GM20431 (cell line): ENCODE results near the gene FOXK1.

ENCODE experiments used
- in situ Hi-C: fragments of 300-500 bp; cut with MseI, MboI; formaldehyde crosslinking; loops from one replicate; pipeline ENCODE4 v1.15.0; 2020; ENCODE audit warnings: low sequenced_read_pairs; ENCODE audit not compliant: unreplicated experiment

The FOXK1 gene

DNA sequence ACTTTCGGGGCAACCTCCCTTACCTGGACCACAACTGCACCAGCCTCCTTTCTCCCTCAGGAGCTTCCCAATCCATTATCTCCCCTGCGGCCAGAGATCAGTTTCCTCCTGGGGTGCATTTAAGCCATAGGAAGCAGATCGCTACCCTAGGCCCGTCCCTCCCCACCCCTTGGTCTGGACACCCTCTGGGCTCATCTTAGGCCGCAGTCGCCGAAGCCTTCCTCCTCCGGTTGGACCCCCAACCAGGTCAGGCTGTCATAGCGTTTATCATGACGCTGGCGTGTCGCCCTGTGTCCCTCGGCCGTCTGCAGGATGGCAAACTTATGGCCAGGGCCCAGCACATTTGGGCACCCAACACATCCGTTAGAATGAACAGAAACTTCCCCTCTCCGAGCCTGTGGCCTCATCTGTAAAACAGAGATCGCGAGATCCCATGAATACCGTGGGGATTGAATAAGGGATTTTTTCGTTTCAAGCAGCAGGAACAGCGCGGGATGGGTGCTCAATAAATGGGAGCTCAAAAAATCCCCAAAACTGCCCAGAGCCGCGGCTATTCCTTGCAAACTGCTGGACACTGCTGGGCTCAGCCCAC, 92.7 kb downstream of the FOXK1 start:
- in situ Hi-C loops: loop anchor here (25.0 kb wide), 2 partner anchors 88 to 162 kb away; partner anchors contain the start of gene PAPOLB

DNA sequence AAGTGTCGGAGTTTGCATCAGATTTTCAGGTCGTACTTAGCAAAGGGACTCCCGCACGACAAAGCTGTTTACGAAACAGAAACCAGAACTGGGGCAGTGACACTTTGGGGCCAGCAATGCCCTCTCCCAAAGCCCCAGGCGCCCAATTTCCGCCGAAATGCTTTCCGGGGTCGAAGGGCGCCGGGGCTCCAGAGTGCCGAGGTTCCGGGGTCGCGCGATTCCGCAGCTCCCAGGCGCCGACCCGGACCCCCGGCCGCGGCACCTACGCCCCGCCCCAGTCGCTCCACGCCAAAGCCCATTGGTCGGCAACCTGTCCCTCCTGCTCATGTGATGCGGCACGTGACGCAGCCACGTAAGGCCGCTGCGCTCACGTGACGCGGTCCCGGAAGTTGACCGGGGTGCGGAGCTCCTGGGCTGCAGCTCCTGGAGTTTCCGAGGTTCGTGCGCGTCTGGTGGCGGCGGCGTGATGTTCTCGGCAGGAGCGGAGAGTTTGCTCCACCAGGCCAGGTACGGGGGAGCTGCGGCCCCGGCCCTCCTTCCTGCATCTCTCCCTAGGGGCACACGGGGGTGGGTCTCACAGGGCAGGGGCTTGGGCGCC, 93.3 kb downstream of the FOXK1 start, which contains the start of gene AP5Z1:
TSS of gene AP5Z1 (plus strand) at position 374 of the 598 bp plus-strand sequence. CDS start at position 467, 93 bp downstream.
- in situ Hi-C loops: no loop called here

GRCh38 chr7:4775848-4776623, 93.9 kb downstream of the FOXK1 start:
- in situ Hi-C loops: no loop called here

GRCh38 chr7:4779118-4779517, 97.0 kb downstream of the FOXK1 start:
- in situ Hi-C loops: no loop called here

DNA sequence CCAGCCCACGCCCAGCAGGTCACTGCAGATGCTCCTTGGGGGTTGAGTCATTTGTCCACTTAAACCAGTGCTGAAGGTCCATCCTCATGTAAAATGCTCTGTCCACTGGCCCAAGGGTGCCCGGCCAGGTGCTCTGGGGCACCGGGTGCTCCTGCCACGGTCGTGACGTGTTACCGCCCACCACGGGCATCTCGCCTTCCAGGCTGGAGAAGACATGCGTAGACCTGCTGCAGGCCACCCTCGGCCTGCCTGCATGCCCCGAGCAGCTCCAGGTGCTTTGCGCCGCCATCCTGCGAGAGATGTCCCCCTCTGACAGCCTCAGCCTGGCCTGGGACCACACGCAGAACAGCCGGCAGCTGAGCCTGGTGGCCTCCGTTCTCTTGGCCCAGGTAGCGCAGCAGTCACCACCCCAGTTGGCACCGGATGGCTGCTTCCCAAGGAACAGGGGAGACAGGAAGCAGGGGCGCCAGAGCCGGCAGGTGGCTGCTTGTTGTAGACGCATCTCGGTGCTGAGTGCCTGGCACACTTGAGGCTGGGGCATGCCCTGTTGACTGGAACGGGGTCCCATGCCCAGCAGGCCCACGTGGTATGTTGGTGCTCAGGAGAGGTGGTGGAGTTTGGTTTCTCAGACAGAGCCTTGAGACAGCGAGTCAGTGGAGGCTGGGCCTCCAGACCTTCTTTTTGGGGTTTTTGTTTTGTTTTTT, 99.4 kb downstream of the FOXK1 start:
- in situ Hi-C loops: no loop called here

GRCh38 chr7:4782333-4783291, 100.5 kb downstream of the FOXK1 start:
- in situ Hi-C loops: no loop called here

DNA sequence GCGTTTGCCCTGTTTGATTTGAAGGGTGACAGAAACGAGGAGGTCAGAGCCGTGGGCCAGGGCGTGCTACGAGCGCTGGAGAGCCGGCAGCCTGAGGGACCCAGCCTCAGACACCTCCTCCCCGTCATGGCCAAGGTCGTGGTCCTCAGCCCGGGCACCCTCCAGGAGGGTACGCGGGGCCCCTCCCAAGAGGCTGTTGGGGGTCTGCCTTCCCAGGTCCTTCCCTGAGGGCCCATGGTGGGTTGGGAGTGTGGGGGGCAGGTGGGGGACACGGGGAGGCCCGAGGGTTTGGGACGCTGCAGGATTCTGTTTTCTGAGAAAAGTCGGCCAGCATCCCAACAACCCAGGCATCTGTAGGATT, 101.2 kb downstream of the FOXK1 start:
- in situ Hi-C loops: no loop called here

- in situ Hi-C loops: no loop called here
Observed at GRCh38 chr7:4783762-4784351, 101.8 kb downstream of the FOXK1 start.

DNA sequence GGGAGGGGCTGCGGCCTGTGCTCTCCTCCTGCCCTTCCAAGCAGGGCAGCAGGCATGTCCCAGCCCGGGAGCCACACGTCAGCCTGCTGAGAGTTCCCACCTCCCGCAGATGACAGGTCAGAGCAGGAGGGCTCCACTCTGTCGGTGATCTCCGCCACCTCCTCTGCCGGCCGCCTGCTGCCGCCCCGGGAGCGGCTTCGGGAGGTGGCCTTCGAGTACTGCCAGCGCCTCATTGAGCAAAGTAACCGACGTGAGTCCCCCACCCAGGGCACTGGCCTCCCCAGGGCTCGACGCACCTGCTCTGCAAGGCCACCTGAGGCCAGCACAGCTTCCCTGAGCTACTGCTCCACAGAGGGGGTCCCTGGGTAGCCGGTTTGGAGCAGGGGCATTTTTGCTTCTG, 102.7 kb downstream of the FOXK1 start:
- in situ Hi-C loops: no loop called here

- in situ Hi-C loops: no loop called here
Observed at GRCh38 chr7:4785371-4785770, 103.3 kb downstream of the FOXK1 start.

DNA sequence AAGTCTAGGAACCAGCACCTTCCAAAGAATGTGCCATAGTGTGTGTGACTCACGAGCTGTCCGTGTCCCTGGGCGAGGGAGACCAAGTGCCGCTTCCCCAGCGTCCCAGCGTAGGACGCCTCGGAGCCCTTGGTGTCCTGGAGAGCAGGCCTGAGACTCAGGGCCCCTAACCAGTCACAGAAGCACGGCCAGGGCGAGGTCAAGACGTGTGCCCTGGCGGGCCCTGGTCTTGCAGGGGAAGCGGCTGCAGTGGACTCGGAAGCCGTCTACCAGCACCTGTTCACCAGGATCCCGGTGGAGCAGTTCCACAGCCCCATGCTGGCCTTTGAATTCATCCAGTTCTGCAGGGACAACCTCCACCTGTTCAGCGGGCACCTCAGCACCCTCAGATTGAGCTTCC, 103.9 kb downstream of the FOXK1 start:
- in situ Hi-C loops: no loop called here

- in situ Hi-C loops: no loop called here
Observed at GRCh38 chr7:4787541-4787940, 105.4 kb downstream of the FOXK1 start.

DNA sequence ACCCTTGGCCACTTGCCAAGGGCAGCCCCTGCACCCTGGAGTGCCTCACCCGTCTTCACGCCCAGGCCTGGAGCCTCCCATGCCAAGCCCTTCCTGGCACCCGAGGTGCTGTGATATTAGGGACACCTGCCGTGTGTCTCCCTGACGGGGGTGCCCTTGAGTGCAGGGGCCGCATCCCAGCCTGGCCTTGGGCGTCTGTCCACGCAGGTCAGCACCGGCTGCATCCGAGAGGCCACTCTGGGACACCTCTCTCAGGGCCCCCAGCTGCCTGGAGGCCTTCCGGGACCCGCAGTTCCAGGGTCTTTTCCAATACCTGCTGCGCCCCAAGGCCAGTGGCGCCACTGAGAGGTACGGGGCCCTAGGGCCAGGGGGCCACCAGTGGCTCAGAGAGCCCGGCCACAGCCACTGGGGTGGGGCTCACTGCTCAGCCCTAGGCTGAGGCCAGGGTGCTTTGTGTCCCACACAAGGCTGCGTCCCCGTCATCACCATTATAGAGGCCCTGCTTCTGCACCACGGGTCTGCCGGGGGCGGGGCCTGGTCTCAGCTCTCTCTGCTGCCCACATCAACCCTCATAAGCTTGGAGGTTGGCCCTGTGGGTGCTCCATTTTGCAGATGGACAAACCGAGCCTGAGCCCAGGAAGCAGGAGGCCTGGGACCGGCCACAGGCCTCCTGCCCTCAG, 106.0 kb downstream of the FOXK1 start:
- in situ Hi-C loops: no loop called here

DNA sequence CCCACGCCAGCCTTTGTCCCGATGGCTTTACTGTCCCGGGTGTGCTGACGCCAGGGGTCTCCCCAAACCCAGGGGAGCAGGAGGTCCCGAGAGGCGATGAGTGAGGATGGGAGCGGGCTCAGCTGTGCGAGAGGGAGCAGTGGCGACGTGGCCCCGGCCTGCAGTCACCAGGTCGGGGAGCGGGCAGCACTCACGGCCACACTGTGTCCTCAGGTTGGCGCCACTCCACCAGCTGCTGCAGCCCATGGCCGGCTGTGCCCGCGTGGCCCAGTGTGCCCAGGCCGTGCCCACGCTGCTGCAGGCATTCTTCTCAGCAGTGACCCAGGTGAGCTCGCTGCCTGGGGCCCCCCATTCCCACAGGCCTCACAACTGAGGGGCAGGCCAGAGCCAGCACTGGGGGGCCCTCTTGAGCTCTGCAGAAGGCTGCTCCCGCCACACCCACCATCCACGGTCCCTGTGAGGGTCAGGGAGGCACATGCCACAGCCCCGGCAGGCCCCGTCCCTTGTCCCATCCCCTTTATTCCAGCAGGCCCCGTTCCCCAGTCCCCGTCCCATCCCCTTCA, 106.6 kb downstream of the FOXK1 start:
- in situ Hi-C loops: no loop called here

GRCh38 chr7:4789194-4790077, 107.3 kb downstream of the FOXK1 start:
- in situ Hi-C loops: no loop called here

DNA sequence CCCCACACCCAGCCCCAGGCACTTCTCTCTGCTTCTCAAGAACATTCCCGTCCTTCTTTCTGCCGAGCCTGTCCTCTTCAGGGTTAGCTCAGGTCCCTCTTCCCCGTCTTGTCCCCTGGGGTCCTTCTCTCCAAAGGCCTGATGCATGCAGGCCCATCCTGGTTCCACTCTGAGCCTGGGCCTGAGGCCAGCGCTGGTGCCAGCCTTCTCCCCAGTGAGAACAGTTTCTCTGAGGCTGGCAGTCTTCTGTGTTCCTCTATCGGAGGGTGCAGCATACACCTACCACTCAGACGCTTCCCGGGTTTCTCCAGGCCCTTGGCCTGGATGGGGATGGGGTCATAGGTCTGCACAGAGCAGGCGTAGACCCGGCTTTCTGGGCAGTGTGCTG, 108.0 kb downstream of the FOXK1 start:
- in situ Hi-C loops: no loop called here

DNA sequence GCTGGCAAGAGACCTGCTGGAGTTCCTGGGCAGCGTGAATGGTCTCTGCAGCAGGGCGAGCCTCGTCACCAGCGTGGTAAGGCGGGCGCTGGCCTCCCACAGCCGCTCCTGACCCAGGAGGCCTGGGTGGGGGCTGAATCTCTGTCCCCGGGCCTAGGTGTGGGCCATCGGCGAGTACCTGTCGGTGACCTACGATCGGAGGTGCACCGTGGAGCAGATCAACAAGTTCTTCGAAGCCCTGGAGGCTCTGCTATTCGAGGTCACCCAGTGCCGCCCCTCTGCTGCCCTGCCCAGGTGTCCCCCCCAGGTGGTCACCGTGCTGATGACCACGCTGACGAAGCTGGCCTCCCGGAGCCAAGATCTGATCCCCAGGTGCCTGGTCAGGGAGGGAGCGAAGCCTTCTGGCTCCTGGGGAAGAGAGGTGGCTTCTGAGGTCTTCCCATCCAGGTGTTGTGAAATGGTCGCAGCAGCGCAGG, 108.5 kb downstream of the FOXK1 start:
- in situ Hi-C loops: no loop called here
